Measurements from ENCODE around the gene GDPD2.

The GDPD2 gene

GRCh38 chrX:70476166-70476933 lies 53.2 kb downstream of the GDPD2 start:
- no peak for DNase-seq (ENCODE audit: low spot score)

- no peak for DNase-seq (ENCODE audit: low spot score)
Measured at GRCh38 chrX:70476934-70477733, 54.0 kb downstream of the GDPD2 start.

DNA sequence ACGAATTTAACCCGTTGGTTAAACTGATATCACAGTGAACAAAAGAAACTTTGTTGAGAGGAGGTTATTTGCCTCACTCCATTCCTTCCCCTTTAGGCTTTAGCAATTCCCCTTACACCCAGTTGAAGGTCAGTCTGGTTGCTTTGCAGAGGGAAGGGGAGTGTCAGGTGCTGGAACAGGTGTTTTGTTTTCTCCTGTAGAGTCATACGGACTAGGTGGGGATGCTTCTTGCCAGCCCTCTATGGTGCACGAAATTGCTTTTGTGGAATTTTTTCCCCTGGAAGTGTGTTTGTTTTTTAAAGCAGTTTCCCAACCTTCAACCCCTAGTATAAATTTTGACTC lies 54.6 kb downstream of the GDPD2 start:
- no peak for DNase-seq (ENCODE audit: low spot score)

DNA sequence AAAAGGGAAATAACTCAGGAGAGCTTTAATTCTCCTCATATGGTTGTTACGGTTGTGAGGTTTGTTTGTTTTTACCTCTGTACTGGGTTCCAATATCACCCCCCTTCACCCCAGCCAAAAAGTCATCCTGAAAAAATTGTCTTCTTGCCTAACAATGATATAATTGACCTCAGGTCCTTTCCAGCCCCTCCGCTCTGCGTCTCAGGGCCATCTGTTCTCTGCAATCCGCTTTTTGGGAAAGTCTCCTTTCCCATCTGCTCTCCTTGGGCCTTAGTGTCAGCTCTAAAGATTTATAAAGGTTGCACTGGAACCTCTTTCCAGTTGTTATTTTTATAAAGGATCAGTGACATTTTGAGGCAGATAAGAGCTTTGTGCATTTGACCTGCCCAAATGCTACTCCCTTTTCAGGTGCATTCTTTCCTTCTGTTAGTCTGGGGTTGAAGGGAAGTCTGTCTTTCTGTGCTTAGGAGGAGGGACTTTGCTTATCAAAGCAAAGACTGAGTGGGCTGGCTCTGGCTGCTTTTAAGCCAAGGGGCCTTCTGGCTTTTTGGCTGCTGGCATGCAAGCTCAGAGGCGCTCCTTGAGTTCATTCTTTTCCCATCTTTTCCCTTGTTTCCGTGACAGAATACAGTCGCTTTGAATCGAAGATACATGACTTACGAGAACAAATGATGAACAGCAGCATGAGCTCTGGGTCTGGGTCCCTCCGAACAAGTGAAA lies 55.6 kb downstream of the GDPD2 start:
- DNase-seq (ENCODE audit: low spot score) = no peak

DNA sequence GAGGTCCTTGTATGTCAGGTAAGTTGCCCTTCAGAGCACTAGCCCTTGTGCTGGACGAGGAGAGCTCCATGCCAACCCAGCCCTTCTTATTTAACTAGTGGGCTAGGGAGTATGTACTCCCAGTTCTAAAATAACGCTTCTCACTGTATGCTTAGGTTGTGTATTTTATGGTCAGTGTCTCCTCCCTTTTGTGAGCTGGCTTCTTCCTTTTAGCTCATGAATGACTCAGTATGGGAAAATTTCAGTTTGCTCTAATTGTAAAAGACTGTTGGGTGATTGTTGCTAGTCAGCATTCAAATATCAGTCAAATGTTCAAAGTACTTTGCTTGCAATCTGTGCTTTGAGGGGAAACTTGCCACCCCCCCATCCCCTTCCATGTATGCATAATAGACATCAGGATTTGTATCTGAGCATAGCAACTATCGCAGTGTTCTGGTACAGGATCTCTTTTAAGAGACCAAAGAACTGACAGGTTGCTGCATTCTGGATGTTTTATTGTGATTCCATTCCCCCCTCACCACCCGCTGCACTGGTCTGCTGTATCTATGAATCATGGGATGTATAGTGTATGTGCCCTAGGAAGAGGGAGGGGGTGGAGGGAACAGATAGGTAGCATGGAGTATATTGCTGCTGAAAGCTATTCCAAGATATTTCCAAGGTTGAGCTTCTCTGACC lies 56.3 kb downstream of the GDPD2 start:
- peak; percentile 69 for DNase-seq (ENCODE audit: low spot score)

GRCh38 chrX:70479922-70480659 lies 57.0 kb downstream of the GDPD2 start:
- DNase-seq (ENCODE audit: low spot score) = no peak

DNA sequence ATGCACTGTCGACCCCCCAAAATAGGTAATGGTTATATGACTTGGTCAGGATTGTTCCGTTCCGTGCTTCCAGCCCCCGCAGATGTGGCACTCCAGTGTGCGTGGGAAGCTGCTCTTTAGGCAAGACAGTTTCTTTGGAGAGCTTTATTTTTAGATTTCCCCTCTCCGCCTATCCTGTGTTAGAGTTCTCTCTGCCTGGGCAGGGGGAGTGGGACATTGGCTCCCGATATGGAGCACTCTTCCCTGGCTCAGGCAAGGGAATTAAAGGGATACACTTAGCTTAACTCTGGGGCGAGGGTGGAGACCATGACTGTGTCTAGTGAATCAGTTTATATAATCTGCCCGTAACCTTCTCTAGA lies 57.5 kb downstream of the GDPD2 start:
- DNase-seq (ENCODE audit: low spot score) = no peak

DNA sequence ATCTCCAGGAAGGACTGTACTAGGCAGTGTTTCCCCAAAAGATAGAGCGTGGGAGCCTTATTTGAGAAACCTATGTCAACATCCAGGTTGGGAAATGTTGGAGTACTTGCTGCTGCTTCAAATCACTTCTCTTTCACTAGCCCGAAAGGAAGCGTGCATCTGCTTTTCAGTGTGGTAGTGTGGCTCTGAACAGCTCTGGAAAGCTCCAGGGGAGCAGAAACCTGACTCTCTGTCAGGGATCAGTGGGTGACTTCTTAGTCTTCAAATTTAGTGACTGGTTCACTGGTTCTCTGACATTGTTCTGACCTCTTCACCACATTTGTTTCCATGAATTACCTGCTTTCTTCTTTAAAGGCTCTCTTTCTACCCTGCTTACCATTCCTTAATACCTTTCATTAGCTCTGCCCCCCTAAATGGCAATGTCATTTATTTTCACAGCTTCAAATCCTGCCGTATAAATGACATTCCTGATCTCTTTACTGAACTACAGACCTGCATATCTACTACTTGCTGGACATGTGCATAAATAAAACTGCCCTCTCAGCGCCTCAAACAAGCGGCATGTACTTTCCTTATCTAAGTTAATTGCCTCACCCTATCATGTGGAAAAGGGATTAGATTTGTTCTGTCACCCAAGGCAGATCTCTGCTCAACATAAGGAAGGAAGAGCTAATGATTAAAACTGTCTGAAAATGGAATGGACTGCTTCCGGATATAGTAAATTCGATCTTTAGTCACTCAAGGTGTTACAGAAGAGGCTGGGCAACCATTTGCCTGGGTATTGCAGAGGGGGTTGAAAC lies 58.6 kb downstream of the GDPD2 start:
- no peak for DNase-seq (ENCODE audit: low spot score)

GRCh38 chrX:70482300-70482699 lies 59.2 kb downstream of the GDPD2 start:
- DNase-seq (ENCODE audit: low spot score) = no peak

Data from AG08395 (cell line).